ENCODE data around the gene NSMCE1. TPM values are rescaled to one million over a fixed set of nuclear protein-coding genes. Genes with fewer than 3 reads are reported as not detected.

NSMCE1 gene
- total and polyA plus RNA-seq, 8 donors = 48.6 to 71.7 (median 65.0) TPM

DNA sequence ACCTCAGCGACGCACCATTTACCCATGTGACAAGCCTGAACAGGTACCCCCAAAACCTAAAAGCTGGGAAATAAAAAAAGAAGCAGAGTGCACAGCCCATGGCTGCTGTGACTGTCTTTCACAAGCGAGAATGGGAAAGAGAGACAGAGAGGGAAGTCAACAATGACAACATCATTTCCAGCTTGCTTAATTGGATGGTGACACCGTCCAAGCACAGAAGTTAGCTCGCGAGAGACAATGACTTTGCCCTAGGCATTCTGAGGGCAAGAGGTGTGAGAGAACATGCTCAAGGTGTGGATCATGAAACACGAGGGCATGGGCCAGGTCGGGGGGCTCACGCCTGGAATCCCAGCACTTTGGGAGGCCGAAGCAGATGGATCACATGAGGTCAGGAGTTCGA lies 19.3 kb upstream of the NSMCE1 start:
- Histone ChIP-seq H3K27ac (peak overlapping the region in 1 of 2 donors; percentile 84), H3K4me3 (no peak overlapping the region), H3K27me3 (no peaks in the 10 kb centered on the region), H3K9me3 (no peaks in the 10 kb centered on the region), H3K36me3 (no peaks in the 10 kb centered on the region), H3K4me1 (peaks cover 0 to 27% of the 10 kb centered on the region in 2 donors)
- DNase-seq = no peak
- ATAC-seq = no peak
- TF ChIP-seq, protein P1, sequence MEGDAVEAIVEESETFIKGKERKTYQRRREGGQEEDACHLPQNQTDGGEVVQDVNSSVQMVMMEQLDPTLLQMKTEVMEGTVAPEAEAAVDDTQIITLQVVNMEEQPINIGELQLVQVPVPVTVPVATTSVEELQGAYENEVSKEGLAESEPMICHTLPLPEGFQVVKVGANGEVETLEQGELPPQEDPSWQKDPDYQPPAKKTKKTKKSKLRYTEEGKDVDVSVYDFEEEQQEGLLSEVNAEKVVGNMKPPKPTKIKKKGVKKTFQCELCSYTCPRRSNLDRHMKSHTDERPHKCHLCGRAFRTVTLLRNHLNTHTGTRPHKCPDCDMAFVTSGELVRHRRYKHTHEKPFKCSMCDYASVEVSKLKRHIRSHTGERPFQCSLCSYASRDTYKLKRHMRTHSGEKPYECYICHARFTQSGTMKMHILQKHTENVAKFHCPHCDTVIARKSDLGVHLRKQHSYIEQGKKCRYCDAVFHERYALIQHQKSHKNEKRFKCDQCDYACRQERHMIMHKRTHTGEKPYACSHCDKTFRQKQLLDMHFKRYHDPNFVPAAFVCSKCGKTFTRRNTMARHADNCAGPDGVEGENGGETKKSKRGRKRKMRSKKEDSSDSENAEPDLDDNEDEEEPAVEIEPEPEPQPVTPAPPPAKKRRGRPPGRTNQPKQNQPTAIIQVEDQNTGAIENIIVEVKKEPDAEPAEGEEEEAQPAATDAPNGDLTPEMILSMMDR (IDR thresholded peaks at IDR 0.05) = no peak
- intact Hi-C loops (cut with DNase I) = no loop called here

DNA sequence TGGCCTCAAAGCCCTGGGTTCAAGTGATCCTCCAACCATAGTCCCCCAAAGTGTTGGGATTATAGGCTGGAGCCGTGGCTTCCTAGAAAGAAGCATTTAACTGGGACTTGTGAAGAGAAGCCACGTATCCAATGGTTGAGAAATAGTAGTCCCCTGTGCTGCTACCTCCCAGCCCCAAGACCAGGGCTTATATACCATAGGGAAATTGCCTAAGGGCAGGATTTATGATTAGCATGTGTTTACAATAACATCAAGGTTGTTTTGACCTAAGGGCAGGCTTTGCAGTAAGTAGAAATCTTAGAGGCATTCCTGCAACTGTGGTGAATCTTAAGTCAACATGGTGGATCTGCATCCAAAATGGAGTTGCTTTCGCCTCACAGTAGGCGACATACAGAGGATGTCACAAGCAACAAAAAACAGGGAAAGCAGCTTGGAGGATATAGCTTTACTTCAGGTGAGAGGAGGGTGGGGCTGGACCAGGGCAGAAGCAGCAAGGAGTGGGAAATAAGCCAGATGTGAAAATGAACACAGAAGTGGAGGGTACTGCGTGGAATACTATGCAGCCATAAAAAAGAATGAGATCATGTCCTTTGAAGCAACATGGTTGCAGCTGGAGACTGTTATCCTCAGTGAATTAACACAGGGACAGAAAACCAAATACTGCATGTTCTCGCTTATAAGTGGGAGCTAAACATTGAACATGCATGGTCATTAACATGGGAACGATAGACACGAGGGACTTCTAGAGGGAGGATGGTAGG lies 18.7 kb upstream of the NSMCE1 start:
- no peak overlapping the region for H3K4me3 ChIP-seq
- intact Hi-C loops (cut with DNase I) = no loop called here
- H3K4me1 ChIP-seq = peaks cover 0 to 27% of the 10 kb centered on the region in 2 donors
- H3K9me3 ChIP-seq = no peaks in the 10 kb centered on the region
- TF ChIP-seq, protein P1 (IDR thresholded peaks at IDR 0.05) = no peak
- H3K27me3 ChIP-seq = no peaks in the 10 kb centered on the region
- ATAC-seq (no peak), DNase-seq (no peak)
- H3K36me3 ChIP-seq = no peaks in the 10 kb centered on the region
- H3K27ac ChIP-seq = peak overlapping the region; percentile 0 to 84

DNA sequence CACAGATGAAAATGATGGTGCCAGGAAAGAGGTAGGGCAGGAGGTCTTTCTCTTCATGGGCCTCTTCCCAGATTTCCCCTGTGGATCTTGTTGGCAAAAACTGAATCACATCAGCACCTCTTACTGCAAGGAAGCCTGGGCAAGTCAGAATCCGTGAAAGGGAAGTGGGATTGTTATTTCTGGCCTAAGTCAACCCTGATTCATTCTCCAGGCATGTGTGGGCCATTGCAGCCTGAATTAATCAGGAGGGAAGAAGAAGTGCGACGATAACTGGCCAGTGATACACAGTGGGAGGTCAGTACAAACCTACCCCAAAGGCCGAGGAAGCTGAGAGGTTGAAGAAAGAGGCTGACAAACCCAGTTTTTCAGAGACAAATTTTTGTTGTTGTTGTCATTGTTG lies 17.9 kb upstream of the NSMCE1 start:
- peak overlapping the region; percentile 0 to 84 for H3K27ac ChIP-seq
- H3K36me3 ChIP-seq = no peaks in the 10 kb centered on the region
- ATAC-seq (peak; percentile 79), DNase-seq (no peak)
- no peaks in the 10 kb centered on the region for H3K27me3 ChIP-seq
- peaks cover 0 to 27% of the 10 kb centered on the region in 2 donors for H3K4me1 ChIP-seq
- intact Hi-C loops (cut with DNase I) = no loop called here
- H3K4me3 ChIP-seq = no peak overlapping the region
- no peaks in the 10 kb centered on the region for H3K9me3 ChIP-seq
- TF ChIP-seq, protein P1 (IDR thresholded peaks at IDR 0.05) = no peak

DNA sequence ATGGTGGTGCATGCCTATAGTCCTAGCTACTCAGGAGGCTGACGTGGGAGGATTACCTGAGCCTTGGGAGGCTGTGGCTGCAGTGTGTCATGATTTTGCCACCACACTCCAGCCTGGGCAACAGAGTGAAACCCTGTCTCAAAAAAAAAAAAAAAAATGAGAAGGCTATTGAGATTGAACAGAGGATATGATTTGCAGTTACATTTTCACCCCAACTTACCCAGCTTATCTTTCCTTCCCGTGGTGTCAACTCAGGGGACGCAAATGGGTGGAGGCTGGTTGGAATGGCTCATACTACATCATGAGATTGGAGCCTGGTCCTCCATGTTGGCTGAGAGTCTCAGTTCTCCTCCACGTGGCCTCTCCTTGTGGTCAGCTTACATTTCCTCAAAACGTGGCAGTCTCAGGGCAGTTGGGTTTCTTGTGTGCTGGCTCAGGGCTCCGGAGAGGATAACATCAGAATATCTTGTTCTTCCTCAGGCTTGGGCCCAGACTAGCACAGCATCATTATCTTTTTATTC lies 17.2 kb upstream of the NSMCE1 start:
- H3K27ac ChIP-seq = peak overlapping the region in 1 of 2 donors; percentile 84
- H3K27me3 ChIP-seq = no peaks in the 10 kb centered on the region
- H3K4me3 ChIP-seq = no peak overlapping the region
- TF ChIP-seq, protein P1 (IDR thresholded peaks at IDR 0.05) = no peak
- intact Hi-C loops (cut with DNase I) = no loop called here
- H3K36me3 ChIP-seq = no peaks in the 10 kb centered on the region
- ATAC-seq (peak; percentile 78), DNase-seq (peak in 1 of 4 donors; percentile 53)
- peaks cover 0 to 27% of the 10 kb centered on the region in 2 donors for H3K4me1 ChIP-seq
- no peaks in the 10 kb centered on the region for H3K9me3 ChIP-seq

DNA sequence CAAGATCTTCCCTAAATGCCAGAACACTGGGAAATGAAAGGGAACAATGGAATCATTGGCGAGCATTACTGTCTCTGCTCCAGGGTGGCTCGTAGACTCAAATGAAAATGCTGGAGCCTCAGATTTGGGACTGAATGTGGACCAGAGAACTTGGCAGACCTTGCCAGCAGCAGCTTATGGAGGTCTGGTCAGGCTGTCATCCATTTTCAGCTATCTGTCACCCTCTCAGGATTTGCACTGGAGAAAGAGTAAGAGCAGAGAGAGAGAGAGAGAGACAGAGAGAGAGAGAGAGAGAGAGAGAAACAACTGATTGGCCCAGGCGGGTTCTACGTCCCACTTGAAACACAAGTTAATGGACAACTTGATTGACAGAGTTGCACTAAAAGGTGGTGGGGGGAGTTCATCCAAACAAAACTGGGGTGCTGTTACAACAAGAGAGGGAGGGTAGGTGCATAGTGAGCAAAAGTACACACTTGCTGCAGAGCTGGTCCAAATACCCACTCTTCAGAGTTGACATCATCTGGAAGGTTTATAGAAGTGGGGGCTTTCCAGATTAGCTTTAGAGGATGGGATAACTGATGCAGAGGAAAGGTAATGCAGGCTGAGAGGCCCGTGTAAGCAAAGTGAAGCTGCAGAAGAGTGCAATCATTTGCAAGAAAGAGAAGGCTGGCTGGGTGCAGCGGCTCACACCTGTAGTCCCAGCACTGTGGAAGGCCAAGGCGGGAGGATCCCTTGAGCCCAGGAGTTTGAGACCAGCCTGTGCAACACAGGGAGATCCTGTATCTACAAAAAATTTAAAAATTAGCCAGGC lies 16.5 kb upstream of the NSMCE1 start:
- Histone ChIP-seq H3K4me3 (no peak overlapping the region), H3K27ac (peak overlapping the region in 1 of 2 donors; percentile 84), H3K9me3 (no peaks in the 10 kb centered on the region), H3K36me3 (no peaks in the 10 kb centered on the region), H3K27me3 (no peaks in the 10 kb centered on the region), H3K4me1 (peaks cover 0 to 27% of the 10 kb centered on the region in 2 donors)
- no peak for DNase-seq
- TF ChIP-seq, protein P1 (IDR thresholded peaks at IDR 0.05) = no peak
- no peak for ATAC-seq
- intact Hi-C loops (cut with DNase I) = no loop called here
